ENCODE results near the gene WDR7. TPM values are rescaled to one million over a fixed set of nuclear protein-coding genes. Genes with fewer than 3 reads are reported as not detected.

WDR7 gene
- total and polyA plus RNA-seq, 2 experiments from 2014 or later = 7.0 to 14.8 TPM

GRCh38 chr18:56723068-56723467, 71.9 kb downstream of the WDR7 start:
- Histone ChIP-seq H4K20me1 (replicated peaks; ENCODE audit: insufficient read depth) (no peaks in the 10 kb centered on the region), H3K9me2 (ENCODE audit: insufficient read depth) (no peaks in the 10 kb centered on the region), H3K79me2 (replicated peaks; ENCODE audit: insufficient read depth) (no peaks in the 10 kb centered on the region), H3K36me3 (ENCODE audit: insufficient read depth) (no peaks in the 10 kb centered on the region; the same call in 1 of the 2 replicates), H3K4me2 (no peak overlapping the region), H3K4me1 (ENCODE audit: insufficient read depth) (no peaks in the 10 kb centered on the region), H3K27ac (ENCODE audit: low read depth) (no peak overlapping the region), H3F3A (replicated peaks; ENCODE audit: low read depth) (no peaks in the 10 kb centered on the region), H3K4me3 (no peak overlapping the region), H2AFZ (no peak overlapping the region), H3K27me3 (ENCODE audit: insufficient read depth) (no peaks in the 10 kb centered on the region)
- Mint-ChIP-seq H3K4me1 (peaks cover 12% of the 10 kb centered on the region), H3K9me3 (no peaks in the 10 kb centered on the region; the same call in 2 of the 3 replicates), H3K27ac (no peak overlapping the region), H3K36me3 (ENCODE audit: low read depth) (no peaks in the 10 kb centered on the region; the same call in 1 of the 3 replicates), H3K4me3 (no peak overlapping the region), H3K27me3 (ENCODE audit: insufficient read depth, low read depth, poor library complexity) (no peaks in the 10 kb centered on the region)
- DNase-seq (ENCODE audit: low spot score) (no peak), ATAC-seq (no peak)
- TF ChIP-seq ZNF114 (CRISPR knock-in tag; IDR thresholded peaks at IDR 0.05) (no peak), REST (IDR thresholded peaks at IDR 0.05; ENCODE audit: unreplicated experiment) (no peak), CTCF (conservative IDR thresholded peaks at IDR 0.05; ENCODE audit: low read depth in 2 of 2) (no peak), POLR2AphosphoS5 (IDR thresholded peaks at IDR 0.05; ENCODE audit: low read depth) (no peak), NANOG (IDR thresholded peaks at IDR 0.05; ENCODE audit: borderline replicate concordance) (no peak), EZH2phosphoT487 (IDR thresholded peaks at IDR 0.05; ENCODE audit: unreplicated experiment) (no peak), ETS1 (IDR thresholded peaks at IDR 0.05) (no peak), CREB1 (CRISPR knock-in tag; IDR thresholded peaks at IDR 0.05; ENCODE audit: low read depth) (no peak), JUNB (IDR thresholded peaks at IDR 0.05; ENCODE audit: unreplicated experiment) (no peak), EZH2 (IDR thresholded peaks at IDR 0.05; ENCODE audit: low read depth, unreplicated experiment) (no peak), ZNF331 (CRISPR knock-in tag; IDR thresholded peaks at IDR 0.05; ENCODE audit: low read depth) (no peak), STAT1 (IDR thresholded peaks at IDR 0.05; ENCODE audit: unreplicated experiment) (no peak), ZNF462 (CRISPR knock-in tag; IDR thresholded peaks at IDR 0.05) (no peak)
